Lung (tissue), 12 donors: ENCODE measurements around the gene ATP9A. TPM values are rescaled to one million over a fixed set of nuclear protein-coding genes. Genes with fewer than 3 reads are reported as not detected.
A peak's percentile ranks its signal among the peaks of the same experiment; 100 is the strongest.

Source experiments
- ATAC-seq: fragments of 200-7000 bp; cut with Tn5 transposase; one replicate; pipeline ENCODE4 v1.9.1; 2020; ENCODE audit warnings: moderate number of reproducible peaks; ENCODE audit not compliant: insufficient read depth, low FRiP score
- DNase-seq, 3 donors: peaks; one replicate each; pipeline ENCODE4 v3.0.0-alpha.2; 2013 to 2017
- H3K27ac ChIP-seq, 2 donors: one replicate each; pipeline ENCODE4 v1.5.1; 2013; ENCODE audit warnings: mild to moderate bottlenecking in 2 of 2, moderate library complexity in 2 of 2, control low read depth in 1 of 2, inconsistent platforms in 1 of 2, low read depth in 1 of 2, low read length in 1 of 2
- H3K27me3 ChIP-seq, 3 donors: one replicate each; pipeline ENCODE4 v1.5.1; 2013; ENCODE audit warnings: low read length in 2 of 3; ENCODE audit not compliant: control insufficient read depth in 3 of 3, insufficient read depth in 3 of 3
- H3K36me3 ChIP-seq, 4 donors: one replicate each; pipeline ENCODE4 v1.5.1; 2013; ENCODE audit warnings: low read length in 4 of 4, mild to moderate bottlenecking in 1 of 4, moderate library complexity in 1 of 4; ENCODE audit not compliant: control insufficient read depth in 4 of 4, insufficient read depth in 4 of 4
- H3K4me1 ChIP-seq, 5 donors: one replicate each; pipeline ENCODE4 v1.5.1; 2013; ENCODE audit warnings: low read length in 5 of 5, mild to moderate bottlenecking in 2 of 5, moderate library complexity in 1 of 5; ENCODE audit not compliant: control insufficient read depth in 5 of 5, insufficient read depth in 5 of 5
- H3K4me3 ChIP-seq: one replicate; pipeline ENCODE4 v1.5.1; 2013; ENCODE audit warnings: mild to moderate bottlenecking, control low read depth, moderate library complexity
- H3K9ac ChIP-seq, 2 donors: one replicate each; pipeline ENCODE4 v1.5.1; 2013; ENCODE audit warnings: low read length in 2 of 2, control low read depth in 1 of 2; ENCODE audit not compliant: insufficient read depth in 1 of 2
- H3K9me3 ChIP-seq, 4 donors: one replicate each; pipeline ENCODE4 v1.5.1; 2013; ENCODE audit warnings: low read length in 3 of 4, mild to moderate bottlenecking in 1 of 4, moderate library complexity in 1 of 4; ENCODE audit not compliant: control insufficient read depth in 4 of 4, insufficient read depth in 3 of 4
- WGBS, 2 donors: extraction: QIAGEN DNeasy Blood & Tissue Kit; methylation state at CpG; one replicate each; pipeline ENCODE4 v1.1.7; 2013; 5-methylcytosine and 5-hydroxymethylcytosine counted together
- polyA plus RNA-seq, 2 donors: library from polyadenylated mRNA; stranded (reverse); fragments of 200-250 nt; gene quantifications; one replicate each; pipeline ENCODE4 v1.2.1, GENCODE V29; 2013
- total RNA-seq, 2 donors: library from RNA; depleted of rRNA in 1 of 2; stranded (reverse); fragments of >200 nt in 1 of 2; gene quantifications; one replicate each; pipeline ENCODE4 v1.2.1, GENCODE V29; 2014 to 2021
- TF ChIP-seq, protein P1 (sequence below): IDR thresholded peaks from 2 replicates; pipeline ENCODE4 v1.5.1; 2012; ENCODE audit warnings: mild to moderate bottlenecking; ENCODE audit errors: control extremely low read depth, extremely low read depth
- donor health status: control.
- donor health status: control.
- donor health status: Bipolar disorder and iron deficiency.
- donor health status: healthy.
- donor health status: DM: yes; HTN: yes; CAD: no.

ATP9A gene
- total and polyA plus RNA-seq, 4 donors: 3.3 to 43.6 (median 14.9) TPM

GRCh38 chr20:51731731-51732095 lies 36.5 kb downstream of the ATP9A start:
- Histone ChIP-seq H3K9me3 (no peaks in the 10 kb centered on the region), H3K27ac (no peak overlapping the region), H3K36me3 (peaks cover 0 to 2% (median 0%) of the 10 kb centered on the region in 4 donors), H3K9ac (peak overlapping the region in 1 of 2 donors; percentile 42), H3K4me1 (peaks cover 0 to 12% (median 5%) of the 10 kb centered on the region in 5 donors), H3K4me3 (no peak overlapping the region), H3K27me3 (no peaks in the 10 kb centered on the region)
- TF ChIP-seq, protein P1, sequence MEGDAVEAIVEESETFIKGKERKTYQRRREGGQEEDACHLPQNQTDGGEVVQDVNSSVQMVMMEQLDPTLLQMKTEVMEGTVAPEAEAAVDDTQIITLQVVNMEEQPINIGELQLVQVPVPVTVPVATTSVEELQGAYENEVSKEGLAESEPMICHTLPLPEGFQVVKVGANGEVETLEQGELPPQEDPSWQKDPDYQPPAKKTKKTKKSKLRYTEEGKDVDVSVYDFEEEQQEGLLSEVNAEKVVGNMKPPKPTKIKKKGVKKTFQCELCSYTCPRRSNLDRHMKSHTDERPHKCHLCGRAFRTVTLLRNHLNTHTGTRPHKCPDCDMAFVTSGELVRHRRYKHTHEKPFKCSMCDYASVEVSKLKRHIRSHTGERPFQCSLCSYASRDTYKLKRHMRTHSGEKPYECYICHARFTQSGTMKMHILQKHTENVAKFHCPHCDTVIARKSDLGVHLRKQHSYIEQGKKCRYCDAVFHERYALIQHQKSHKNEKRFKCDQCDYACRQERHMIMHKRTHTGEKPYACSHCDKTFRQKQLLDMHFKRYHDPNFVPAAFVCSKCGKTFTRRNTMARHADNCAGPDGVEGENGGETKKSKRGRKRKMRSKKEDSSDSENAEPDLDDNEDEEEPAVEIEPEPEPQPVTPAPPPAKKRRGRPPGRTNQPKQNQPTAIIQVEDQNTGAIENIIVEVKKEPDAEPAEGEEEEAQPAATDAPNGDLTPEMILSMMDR: no peak
- WGBS, 2 donors: 26 to 39% methylated on average over 7 of the region's 7 CpGs
- DNase-seq (peak; percentile 87 to 95 (median 94)), ATAC-seq (no peak)

DNA sequence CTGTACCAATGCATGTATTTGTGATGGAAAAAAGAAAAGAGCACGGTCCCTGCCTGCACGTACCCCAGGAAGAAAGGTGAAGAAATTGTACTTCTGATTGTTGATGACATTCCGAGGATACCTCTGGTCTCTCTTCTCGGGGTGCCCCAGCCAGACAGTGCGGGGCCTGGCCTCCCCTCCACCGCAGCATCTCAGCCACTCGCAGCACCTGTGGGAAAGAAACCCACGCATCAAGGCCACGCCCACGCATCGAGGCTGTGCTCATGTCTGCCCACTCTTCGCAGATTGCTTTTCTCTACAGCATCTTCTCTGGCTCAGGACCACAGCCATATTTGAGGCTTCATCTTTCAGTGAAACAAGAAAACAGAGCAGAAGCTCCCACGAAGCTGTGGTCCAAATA lies 38.4 kb downstream of the ATP9A start:
- no peaks in the 10 kb centered on the region for H3K27me3 ChIP-seq
- H3K36me3 ChIP-seq: peaks cover 0 to 7% (median 5%) of the 10 kb centered on the region in 4 donors
- 94 to 95% methylated on average over 13 of the region's 13 CpGs for WGBS, 2 donors
- TF ChIP-seq, protein P1: no peak
- no peak for DNase-seq
- no peak for ATAC-seq
- H3K4me3 ChIP-seq: no peak overlapping the region
- H3K27ac ChIP-seq: no peak overlapping the region
- H3K4me1 ChIP-seq: peaks cover 0 to 12% (median 2%) of the 10 kb centered on the region in 5 donors
- H3K9ac ChIP-seq: no peak overlapping the region
- H3K9me3 ChIP-seq: no peaks in the 10 kb centered on the region

- ATAC-seq (no peak), DNase-seq (no peak)
- no peak overlapping the region for H3K9ac ChIP-seq
- H3K4me1 ChIP-seq: peaks cover 0 to 12% (median 0%) of the 10 kb centered on the region in 5 donors
- TF ChIP-seq, protein P1: no peak
- peaks cover 0 to 10% (median 5%) of the 10 kb centered on the region in 4 donors for H3K36me3 ChIP-seq
- H3K4me3 ChIP-seq: no peak overlapping the region
- no peaks in the 10 kb centered on the region for H3K9me3 ChIP-seq
- no peaks in the 10 kb centered on the region for H3K27me3 ChIP-seq
- H3K27ac ChIP-seq: no peak overlapping the region
- 88 to 90% methylated on average over 1 of the region's 1 CpG for WGBS, 2 donors
Measured at GRCh38 chr20:51728737-51729136, 39.5 kb downstream of the ATP9A start.

GRCh38 chr20:51727872-51728271 lies 40.3 kb downstream of the ATP9A start:
- peaks cover 0 to 12% (median 0%) of the 10 kb centered on the region in 5 donors for H3K4me1 ChIP-seq
- no peak for ATAC-seq
- peaks cover 3 to 10% (median 6%) of the 10 kb centered on the region in 4 donors for H3K36me3 ChIP-seq
- no peak for DNase-seq
- no peaks in the 10 kb centered on the region for H3K9me3 ChIP-seq
- WGBS, 2 donors: 85 to 95% methylated on average over 5 of the region's 5 CpGs
- H3K4me3 ChIP-seq: no peak overlapping the region
- H3K27ac ChIP-seq: no peak overlapping the region
- TF ChIP-seq, protein P1: no peak
- no peak overlapping the region for H3K9ac ChIP-seq
- H3K27me3 ChIP-seq: no peaks in the 10 kb centered on the region
